HepG2 (cell line): ENCODE data around the gene RHOT2. TPM values are rescaled to one million over a fixed set of nuclear protein-coding genes. Genes with fewer than 3 reads are reported as not detected.

Experiments
- GFI1 ChIP-seq: sonication (generic); formaldehyde crosslinking; IDR thresholded peaks from 2 replicates; pipeline ENCODE4 v1.5.0; 2020; ENCODE audit warnings: missing genetic modification reagents, mild to moderate bottlenecking, borderline replicate concordance
- GTF3A ChIP-seq: sonication (generic); formaldehyde crosslinking; conservative IDR thresholded peaks from 2 replicates; pipeline ENCODE4 v1.4.0; 2020; ENCODE audit warnings: mild to moderate bottlenecking, missing genetic modification reagents
- JUN ChIP-seq: sonication (generic); formaldehyde crosslinking; IDR thresholded peaks from 2 replicates; pipeline ENCODE4 v1.4.0; 2020; ENCODE audit warnings: mild to moderate bottlenecking, missing genetic modification reagents
- MTERF4 ChIP-seq: sonication (generic); formaldehyde crosslinking; IDR thresholded peaks from 2 replicates; pipeline ENCODE4 v1.8.0; 2023; ENCODE audit warnings: mild to moderate bottlenecking, missing genetic modification reagents
- NCOA2 ChIP-seq: sonication (generic); formaldehyde crosslinking; IDR thresholded peaks from 2 replicates; pipeline ENCODE4 v1.8.0; 2022; ENCODE audit warnings: inconsistent platforms
- NR2F6 ChIP-seq, 2 experiments: IDR thresholded peaks; 2 replicates each; pipeline ENCODE4 v1.6.1; 2016; ENCODE audit warnings: antibody characterized with exemption in 1 of 2, mild to moderate bottlenecking in 1 of 2
- PHF20 ChIP-seq: sonication (generic); formaldehyde crosslinking; IDR thresholded peaks from 2 replicates; pipeline ENCODE4 v1.5.0; 2020; ENCODE audit warnings: mild to moderate bottlenecking, missing genetic modification reagents
- TSC22D2 ChIP-seq: sonication (generic); formaldehyde crosslinking; IDR thresholded peaks from 2 replicates; pipeline ENCODE4 v1.5.1; 2020; ENCODE audit warnings: missing genetic modification reagents, mild to moderate bottlenecking, borderline replicate concordance
- YEATS2 ChIP-seq: sonication (generic); formaldehyde crosslinking; IDR thresholded peaks from 2 replicates; pipeline ENCODE4 v1.4.0; 2020; ENCODE audit warnings: missing genetic modification reagents, borderline replicate concordance
- ZFP1 ChIP-seq: IDR thresholded peaks from 2 replicates; pipeline ENCODE4 v1.6.1; 2016
- ZKSCAN1 ChIP-seq: fragments of 150-350 bp; IDR thresholded peaks from 2 replicates; pipeline ENCODE4 v1.6.1; 2014; ENCODE audit warnings: low read length
- ZNF275 ChIP-seq: sonication (generic); formaldehyde crosslinking; IDR thresholded peaks from 2 replicates; pipeline ENCODE4 v1.8.0; 2022; ENCODE audit warnings: missing genetic modification reagents, mild to moderate bottlenecking, inconsistent platforms, borderline replicate concordance
- ZNF878 ChIP-seq: sonication (generic); formaldehyde crosslinking; IDR thresholded peaks from 2 replicates; pipeline ENCODE4 v1.8.1; 2023; ENCODE audit warnings: mild to moderate bottlenecking, missing genetic modification reagents, moderate library complexity
- polyA plus RNA-seq, 8 experiments: library from polyadenylated mRNA; depleted of rRNA in 3 of 8; stranded (reverse) in 7 of 8; unstranded in 1 of 8; fragments of >200 nt; fragmentation: Illumina TruSeq in 4 of 8; extraction: Trizol in 4 of 8; gene quantifications; 2 replicates each; pipeline versions ENCODE4 v1.2.1 to v1.2.3, GENCODE V29; 2011 to 2016; ENCODE audit warnings: low read depth in 4 of 8, missing spikeins in 1 of 8, mixed read lengths in 1 of 8; ENCODE audit not compliant: insufficient read depth in 1 of 8
- total RNA-seq, 5 experiments: library from RNA; depleted of rRNA; stranded (reverse); fragments of >200 nt; fragmentation: Illumina TruSeq; extraction: Trizol; gene quantifications; 2 replicates each; pipeline ENCODE4 v1.2.3, GENCODE V29; 2016; ENCODE audit warnings: low read depth in 1 of 5
- TF ChIP-seq, protein P1 (sequence below): sonication (generic); formaldehyde crosslinking; IDR thresholded peaks from 2 replicates; pipeline ENCODE4 v1.4.0; 2020; ENCODE audit warnings: mild to moderate bottlenecking, missing genetic modification reagents
- TF ChIP-seq, protein P2 (sequence below): IDR thresholded peaks from 2 replicates; pipeline ENCODE4 v1.4.0; 2020; ENCODE audit warnings: mild to moderate bottlenecking, missing genetic modification reagents
- TF ChIP-seq, protein P3 (sequence below): sonication (generic); formaldehyde crosslinking; IDR thresholded peaks from 2 replicates; pipeline ENCODE4 v1.4.0; 2020; ENCODE audit warnings: missing genetic modification reagents, mild to moderate bottlenecking, borderline replicate concordance

Gene RHOT2
- total and polyA plus RNA-seq, 2 of the 13 experiments (the other 11 are each of a cell fraction or from before 2014, with no cell fraction given) = 63.6 to 76.9 TPM

GRCh38 chr16:636206-637080 lies 31.5 kb upstream of the RHOT2 start, which contains the start of gene METTL26 (continued):
- TF ChIP-seq, protein P1, sequence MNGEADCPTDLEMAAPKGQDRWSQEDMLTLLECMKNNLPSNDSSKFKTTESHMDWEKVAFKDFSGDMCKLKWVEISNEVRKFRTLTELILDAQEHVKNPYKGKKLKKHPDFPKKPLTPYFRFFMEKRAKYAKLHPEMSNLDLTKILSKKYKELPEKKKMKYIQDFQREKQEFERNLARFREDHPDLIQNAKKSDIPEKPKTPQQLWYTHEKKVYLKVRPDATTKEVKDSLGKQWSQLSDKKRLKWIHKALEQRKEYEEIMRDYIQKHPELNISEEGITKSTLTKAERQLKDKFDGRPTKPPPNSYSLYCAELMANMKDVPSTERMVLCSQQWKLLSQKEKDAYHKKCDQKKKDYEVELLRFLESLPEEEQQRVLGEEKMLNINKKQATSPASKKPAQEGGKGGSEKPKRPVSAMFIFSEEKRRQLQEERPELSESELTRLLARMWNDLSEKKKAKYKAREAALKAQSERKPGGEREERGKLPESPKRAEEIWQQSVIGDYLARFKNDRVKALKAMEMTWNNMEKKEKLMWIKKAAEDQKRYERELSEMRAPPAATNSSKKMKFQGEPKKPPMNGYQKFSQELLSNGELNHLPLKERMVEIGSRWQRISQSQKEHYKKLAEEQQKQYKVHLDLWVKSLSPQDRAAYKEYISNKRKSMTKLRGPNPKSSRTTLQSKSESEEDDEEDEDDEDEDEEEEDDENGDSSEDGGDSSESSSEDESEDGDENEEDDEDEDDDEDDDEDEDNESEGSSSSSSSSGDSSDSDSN (CRISPR knock-in tag) = peak; percentile 65
- TF ChIP-seq ZKSCAN1 (no peak), JUN (CRISPR knock-in tag) (peak; percentile 69; the same call in 1 of the 2 replicates), NR2F6 (IDR thresholded peaks at IDR 0.05) (peak; percentile 27; the same call in 1 of the 2 replicates), NR2F6 (CRISPR knock-in tag; IDR thresholded peaks at IDR 0.05) (peak; percentile 35; the same call in 1 of the 2 replicates), GTF3A (CRISPR knock-in tag) (no peak), GFI1 (peak; percentile 70; the same call in 1 of the 2 replicates), ZNF878 (CRISPR knock-in tag) (no peak), TSC22D2 (CRISPR knock-in tag) (no peak), ZFP1 (CRISPR knock-in tag) (peak; percentile 59; the same call in 1 of the 2 replicates), NCOA2 (CRISPR knock-in tag) (0 out of 2 replicates have a peak, but pooled peaks have one; percentile 11), YEATS2 (no peak; the same call in 1 of the 2 replicates), MTERF4 (CRISPR knock-in tag) (peak; percentile 94), ZNF275 (peak; percentile 25; the same call in 1 of the 2 replicates), PHF20 (CRISPR knock-in tag) (peak; percentile 73)
- TF ChIP-seq, protein P2, sequence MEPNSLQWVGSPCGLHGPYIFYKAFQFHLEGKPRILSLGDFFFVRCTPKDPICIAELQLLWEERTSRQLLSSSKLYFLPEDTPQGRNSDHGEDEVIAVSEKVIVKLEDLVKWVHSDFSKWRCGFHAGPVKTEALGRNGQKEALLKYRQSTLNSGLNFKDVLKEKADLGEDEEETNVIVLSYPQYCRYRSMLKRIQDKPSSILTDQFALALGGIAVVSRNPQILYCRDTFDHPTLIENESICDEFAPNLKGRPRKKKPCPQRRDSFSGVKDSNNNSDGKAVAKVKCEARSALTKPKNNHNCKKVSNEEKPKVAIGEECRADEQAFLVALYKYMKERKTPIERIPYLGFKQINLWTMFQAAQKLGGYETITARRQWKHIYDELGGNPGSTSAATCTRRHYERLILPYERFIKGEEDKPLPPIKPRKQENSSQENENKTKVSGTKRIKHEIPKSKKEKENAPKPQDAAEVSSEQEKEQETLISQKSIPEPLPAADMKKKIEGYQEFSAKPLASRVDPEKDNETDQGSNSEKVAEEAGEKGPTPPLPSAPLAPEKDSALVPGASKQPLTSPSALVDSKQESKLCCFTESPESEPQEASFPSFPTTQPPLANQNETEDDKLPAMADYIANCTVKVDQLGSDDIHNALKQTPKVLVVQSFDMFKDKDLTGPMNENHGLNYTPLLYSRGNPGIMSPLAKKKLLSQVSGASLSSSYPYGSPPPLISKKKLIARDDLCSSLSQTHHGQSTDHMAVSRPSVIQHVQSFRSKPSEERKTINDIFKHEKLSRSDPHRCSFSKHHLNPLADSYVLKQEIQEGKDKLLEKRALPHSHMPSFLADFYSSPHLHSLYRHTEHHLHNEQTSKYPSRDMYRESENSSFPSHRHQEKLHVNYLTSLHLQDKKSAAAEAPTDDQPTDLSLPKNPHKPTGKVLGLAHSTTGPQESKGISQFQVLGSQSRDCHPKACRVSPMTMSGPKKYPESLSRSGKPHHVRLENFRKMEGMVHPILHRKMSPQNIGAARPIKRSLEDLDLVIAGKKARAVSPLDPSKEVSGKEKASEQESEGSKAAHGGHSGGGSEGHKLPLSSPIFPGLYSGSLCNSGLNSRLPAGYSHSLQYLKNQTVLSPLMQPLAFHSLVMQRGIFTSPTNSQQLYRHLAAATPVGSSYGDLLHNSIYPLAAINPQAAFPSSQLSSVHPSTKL (CRISPR knock-in tag) = no peak; the same call in 1 of the 2 replicates
- TF ChIP-seq, protein P3, sequence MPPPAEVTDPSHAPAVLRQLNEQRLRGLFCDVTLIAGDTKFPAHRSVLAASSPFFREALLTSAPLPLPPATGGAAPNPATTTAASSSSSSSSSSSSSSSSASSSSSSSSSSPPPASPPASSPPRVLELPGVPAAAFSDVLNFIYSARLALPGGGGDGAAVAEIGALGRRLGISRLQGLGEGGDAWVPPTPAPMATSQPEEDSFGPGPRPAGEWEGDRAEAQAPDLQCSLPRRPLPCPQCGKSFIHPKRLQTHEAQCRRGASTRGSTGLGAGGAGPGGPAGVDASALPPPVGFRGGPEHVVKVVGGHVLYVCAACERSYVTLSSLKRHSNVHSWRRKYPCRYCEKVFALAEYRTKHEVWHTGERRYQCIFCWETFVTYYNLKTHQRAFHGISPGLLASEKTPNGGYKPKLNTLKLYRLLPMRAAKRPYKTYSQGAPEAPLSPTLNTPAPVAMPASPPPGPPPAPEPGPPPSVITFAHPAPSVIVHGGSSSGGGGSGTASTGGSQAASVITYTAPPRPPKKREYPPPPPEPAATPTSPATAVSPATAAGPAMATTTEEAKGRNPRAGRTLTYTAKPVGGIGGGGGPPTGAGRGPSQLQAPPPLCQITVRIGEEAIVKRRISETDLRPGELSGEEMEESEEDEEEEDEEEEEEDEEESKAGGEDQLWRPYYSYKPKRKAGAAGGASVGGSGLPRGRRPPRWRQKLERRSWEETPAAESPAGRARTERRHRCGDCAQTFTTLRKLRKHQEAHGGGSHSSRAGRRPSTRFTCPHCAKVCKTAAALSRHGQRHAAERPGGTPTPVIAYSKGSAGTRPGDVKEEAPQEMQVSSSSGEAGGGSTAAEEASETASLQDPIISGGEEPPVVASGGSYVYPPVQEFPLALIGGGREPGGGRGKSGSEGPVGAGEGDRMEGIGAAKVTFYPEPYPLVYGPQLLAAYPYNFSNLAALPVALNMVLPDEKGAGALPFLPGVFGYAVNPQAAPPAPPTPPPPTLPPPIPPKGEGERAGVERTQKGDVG = no peak
